Endothelial cell (in vitro differentiated cells): ENCODE data around the gene PPP1R36. TPM values are rescaled to one million over a fixed set of nuclear protein-coding genes. Genes with fewer than 3 reads are reported as not detected.
"Not testable (repeated sequence)": the region's sequence is repeated elsewhere in the genome, so short reads cannot be mapped to it uniquely, and the experiment has no call there.

Source experiments
- DNase-seq: peaks from one replicate; pipeline ENCODE4 v3.0.0; 2021; ENCODE audit warnings: low spot score
- H3K27ac Mint-ChIP-seq: one replicate; pipeline ENCODE4 v1.8.0; 2021; ENCODE audit warnings: mixed read lengths, inconsistent platforms; ENCODE audit not compliant: unreplicated experiment
- H3K27me3 Mint-ChIP-seq: one replicate; pipeline ENCODE4 v1.8.0; 2021; ENCODE audit warnings: mild to moderate bottlenecking, moderate library complexity, mixed read lengths, inconsistent platforms; ENCODE audit not compliant: unreplicated experiment
- H3K36me3 Mint-ChIP-seq: one replicate; pipeline ENCODE4 v1.8.0; 2021; ENCODE audit warnings: mild to moderate bottlenecking, low read depth, mixed read lengths, inconsistent platforms; ENCODE audit not compliant: unreplicated experiment
- H3K4me1 Mint-ChIP-seq: one replicate; pipeline ENCODE4 v1.8.0; 2021; ENCODE audit warnings: mild to moderate bottlenecking, mixed read lengths, inconsistent platforms; ENCODE audit not compliant: unreplicated experiment
- H3K4me3 Mint-ChIP-seq: one replicate; pipeline ENCODE4 v1.8.0; 2021; ENCODE audit warnings: mild to moderate bottlenecking, mixed read lengths, inconsistent platforms; ENCODE audit not compliant: unreplicated experiment
- H3K9me3 Mint-ChIP-seq: one replicate; pipeline ENCODE4 v1.8.0; 2021; ENCODE audit warnings: mixed read lengths, inconsistent platforms; ENCODE audit not compliant: unreplicated experiment
- total RNA-seq: library from RNA; stranded (reverse); fragmentation: NEBNext Ultra II Directional; extraction: Animal tissue kit (Norgen Biotek cat#: 25700); gene quantifications from one replicate; pipeline ENCODE4 v1.2.1, GENCODE V29; 2021; ENCODE audit not compliant: unreplicated experiment
- TF ChIP-seq, protein P1 (sequence below): fragments of 200-600 bp; sonication (generic); IDR thresholded peaks from one replicate; pipeline ENCODE4 v1.5.0; 2021; ENCODE audit warnings: antibody characterized with exemption; ENCODE audit not compliant: unreplicated experiment

PPP1R36 gene
- total RNA-seq, 1 donor from 2014 or later, result 2.1 TPM

DNA sequence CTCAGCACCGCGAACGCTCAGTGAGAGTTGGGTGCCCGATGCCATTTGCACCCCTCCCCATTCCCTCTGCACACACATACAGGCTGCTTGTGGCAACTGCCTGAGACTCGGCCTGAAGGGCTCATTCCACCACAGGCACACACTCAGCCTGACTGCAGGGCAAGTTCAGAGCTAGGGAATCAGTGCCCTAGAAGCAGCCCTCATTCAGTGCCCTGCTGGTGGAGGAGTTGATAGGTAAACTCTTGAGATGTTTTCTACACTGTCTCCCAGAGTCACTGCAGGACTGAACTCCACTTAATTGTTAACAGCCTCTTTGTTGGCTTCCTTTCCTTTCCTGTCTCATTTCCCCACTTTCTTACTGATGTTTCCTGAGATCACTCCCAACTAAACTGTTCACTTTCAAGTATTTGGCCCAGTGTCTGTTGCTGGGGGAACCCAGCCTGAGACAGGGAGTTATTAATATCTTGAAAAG, 16.9 kb downstream of the PPP1R36 start:
- Mint-ChIP-seq H3K36me3 (no peaks in the 10 kb centered on the region), H3K27me3 (peaks cover 3% of the 10 kb centered on the region), H3K4me3 (peak overlapping the region; percentile 57), H3K27ac (peak overlapping the region; percentile 99), H3K4me1 (peaks cover 38% of the 10 kb centered on the region), H3K9me3 (no peaks in the 10 kb centered on the region)
- DNase-seq, result peak; percentile 26
- TF ChIP-seq, protein P1, sequence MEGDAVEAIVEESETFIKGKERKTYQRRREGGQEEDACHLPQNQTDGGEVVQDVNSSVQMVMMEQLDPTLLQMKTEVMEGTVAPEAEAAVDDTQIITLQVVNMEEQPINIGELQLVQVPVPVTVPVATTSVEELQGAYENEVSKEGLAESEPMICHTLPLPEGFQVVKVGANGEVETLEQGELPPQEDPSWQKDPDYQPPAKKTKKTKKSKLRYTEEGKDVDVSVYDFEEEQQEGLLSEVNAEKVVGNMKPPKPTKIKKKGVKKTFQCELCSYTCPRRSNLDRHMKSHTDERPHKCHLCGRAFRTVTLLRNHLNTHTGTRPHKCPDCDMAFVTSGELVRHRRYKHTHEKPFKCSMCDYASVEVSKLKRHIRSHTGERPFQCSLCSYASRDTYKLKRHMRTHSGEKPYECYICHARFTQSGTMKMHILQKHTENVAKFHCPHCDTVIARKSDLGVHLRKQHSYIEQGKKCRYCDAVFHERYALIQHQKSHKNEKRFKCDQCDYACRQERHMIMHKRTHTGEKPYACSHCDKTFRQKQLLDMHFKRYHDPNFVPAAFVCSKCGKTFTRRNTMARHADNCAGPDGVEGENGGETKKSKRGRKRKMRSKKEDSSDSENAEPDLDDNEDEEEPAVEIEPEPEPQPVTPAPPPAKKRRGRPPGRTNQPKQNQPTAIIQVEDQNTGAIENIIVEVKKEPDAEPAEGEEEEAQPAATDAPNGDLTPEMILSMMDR, result no peak

DNA sequence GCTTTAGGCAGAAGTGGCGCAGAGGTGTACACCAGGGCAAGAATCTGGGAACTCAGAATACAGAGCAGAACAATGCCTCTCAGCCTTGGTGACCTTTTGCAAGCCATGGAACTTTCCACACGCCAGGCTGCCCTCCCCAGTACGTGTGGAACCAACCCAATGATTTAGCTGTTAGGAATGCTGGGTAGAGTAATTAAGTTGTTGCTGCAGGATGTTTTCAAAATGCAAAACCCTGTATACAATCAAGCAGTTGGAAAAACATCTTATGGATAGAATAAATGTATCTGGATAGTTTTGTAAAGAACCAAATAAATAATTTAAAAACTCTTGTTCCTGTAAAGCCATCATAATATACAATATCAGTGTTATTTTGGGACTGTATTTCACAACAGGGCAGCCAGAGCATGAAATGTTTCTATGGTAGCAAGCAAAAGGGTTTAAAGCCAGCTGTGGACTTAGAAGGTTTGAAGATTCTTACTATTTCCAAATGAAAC, 19.4 kb downstream of the PPP1R36 start:
- no peak for DNase-seq
- TF ChIP-seq, protein P1, result no peak
- peaks cover 2% of the 10 kb centered on the region for H3K27me3 Mint-ChIP-seq

DNA sequence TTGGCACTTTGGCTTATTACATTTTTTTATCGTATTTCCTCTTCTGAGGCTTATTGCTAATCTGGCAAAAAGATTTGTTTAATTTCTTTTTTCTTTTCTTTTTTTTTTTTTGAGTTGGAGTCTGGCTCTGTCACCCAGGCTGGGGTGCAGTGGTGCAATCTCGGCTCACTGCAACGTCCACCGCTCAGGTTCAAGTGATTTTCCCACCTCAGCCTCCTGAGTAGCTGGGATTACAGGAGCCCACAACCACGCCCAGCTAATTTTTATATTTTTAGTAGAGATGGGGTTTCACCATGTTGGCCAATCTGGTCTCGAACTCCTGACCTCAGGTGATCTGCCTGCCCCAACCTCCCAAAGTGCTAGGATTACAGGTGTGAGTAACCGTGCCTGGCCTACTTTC, 19.9 kb downstream of the PPP1R36 start:
- H3K4me3 Mint-ChIP-seq, H3K9me3 Mint-ChIP-seq, H3K27ac Mint-ChIP-seq: not testable (repeated sequence)

More for the DNA sequence above, 19.4 kb downstream of the PPP1R36 start:
- H3K36me3 Mint-ChIP-seq, result no peaks in the 10 kb centered on the region
- H3K27ac Mint-ChIP-seq, result no peak overlapping the region
- no peaks in the 10 kb centered on the region for H3K9me3 Mint-ChIP-seq
- no peak overlapping the region for H3K4me3 Mint-ChIP-seq
- peaks cover 25% of the 10 kb centered on the region for H3K4me1 Mint-ChIP-seq

DNA sequence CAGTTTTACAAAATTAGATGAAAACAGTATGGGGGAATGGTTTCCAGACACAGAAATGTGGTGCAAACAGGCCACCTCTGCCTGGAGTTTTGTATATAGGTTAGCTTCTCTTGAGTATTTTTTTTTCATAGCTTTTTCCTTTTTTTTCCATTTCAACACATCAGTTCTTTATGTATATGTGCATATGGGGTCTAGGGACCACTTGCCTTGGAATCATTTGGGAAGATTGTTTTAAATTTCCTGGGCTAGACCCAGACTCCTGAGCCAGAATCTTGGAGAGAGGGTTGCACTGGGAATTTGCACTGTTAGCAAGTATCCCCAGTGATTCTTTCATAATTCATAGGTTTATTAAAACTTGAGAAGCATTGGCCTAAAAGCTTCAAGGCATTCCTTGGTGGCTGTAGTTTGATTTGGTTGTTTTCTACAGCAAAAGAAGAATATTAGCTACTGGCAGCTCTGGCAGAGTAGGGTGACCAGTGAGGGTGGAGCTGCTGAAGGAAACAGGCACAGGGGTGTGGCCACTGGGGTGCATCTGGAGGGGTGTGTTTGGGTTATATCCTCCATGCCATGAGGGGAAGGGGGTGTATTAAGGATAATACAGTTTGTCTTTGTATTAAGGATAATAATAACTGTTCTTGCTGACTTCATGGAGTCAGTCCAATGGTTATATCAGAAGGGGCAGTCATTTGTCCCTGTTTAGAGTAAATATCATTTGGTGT, 22.8 kb downstream of the PPP1R36 start:
- peaks cover 7% of the 10 kb centered on the region for H3K4me1 Mint-ChIP-seq
- H3K9me3 Mint-ChIP-seq, result no peaks in the 10 kb centered on the region
- no peak for DNase-seq
- H3K27ac Mint-ChIP-seq, result no peak overlapping the region
- H3K4me3 Mint-ChIP-seq, result no peak overlapping the region
- H3K27me3 Mint-ChIP-seq, result no peaks in the 10 kb centered on the region
- H3K36me3 Mint-ChIP-seq, result no peaks in the 10 kb centered on the region
- TF ChIP-seq, protein P1, result no peak

More for the DNA sequence above, 19.9 kb downstream of the PPP1R36 start:
- DNase-seq, H3K27me3 Mint-ChIP-seq, H3K36me3 Mint-ChIP-seq: not testable (repeated sequence)
- peaks cover 20% of the 10 kb centered on the region for H3K4me1 Mint-ChIP-seq

DNA sequence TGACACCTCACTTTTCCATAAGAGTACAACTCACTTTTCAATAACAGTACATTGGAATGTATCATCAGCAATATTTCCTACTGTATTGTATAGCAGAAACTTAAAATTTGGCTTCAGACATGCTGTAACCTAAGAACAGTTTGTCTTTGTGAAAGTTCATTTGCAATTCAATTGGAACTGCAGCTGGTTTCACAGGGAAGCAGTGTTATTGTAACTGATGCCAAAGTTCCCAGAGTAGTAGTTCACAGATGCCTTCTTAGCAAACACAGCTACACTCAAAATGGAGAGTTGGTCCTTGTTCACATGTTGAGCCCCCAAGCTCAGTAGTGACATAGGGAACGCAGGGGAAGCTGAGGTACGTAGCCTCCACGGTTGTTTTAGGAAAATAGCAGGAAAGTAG, 23.3 kb downstream of the PPP1R36 start:
- H3K9me3 Mint-ChIP-seq, result no peaks in the 10 kb centered on the region
- peaks cover 7% of the 10 kb centered on the region for H3K4me1 Mint-ChIP-seq
- no peak overlapping the region for H3K4me3 Mint-ChIP-seq
- no peak overlapping the region for H3K27ac Mint-ChIP-seq
- TF ChIP-seq, protein P1, result no peak
- DNase-seq, result no peak
- H3K36me3 Mint-ChIP-seq, result no peaks in the 10 kb centered on the region
- peaks cover under 1% of the 10 kb centered on the region for H3K27me3 Mint-ChIP-seq
